SK-N-SH (cell line): ENCODE measurements around the gene SHTN1. TPM values are rescaled to one million over a fixed set of nuclear protein-coding genes. Genes with fewer than 3 reads are reported as not detected.
A peak's percentile ranks its signal among the peaks of the same experiment; 100 is the strongest.

Source experiments
- CTCF ChIA-PET: fragments of 300-600, 350-600 bp; formaldehyde crosslinking; extraction: SDS; loops from one replicate; lab custom pipeline; 2021; lab: Yijun Ruan, JAX
- POLR2A ChIA-PET: fragments of 350-600 bp; sonication (Branson Sonifier 250); formaldehyde crosslinking; extraction: SDS; loops from one replicate; lab custom pipeline; 2020; ENCODE audit warnings: antibody characterized with exemption, inconsistent platforms; lab: Yijun Ruan, JAX
- DNase-seq: peaks from one replicate; pipeline ENCODE4 v3.0.0; 2012
- H2AFZ ChIP-seq: fragments of 200-600 bp; sonication (generic); 2 replicates; pipeline ENCODE4 v1.8.1; 2016; ENCODE audit warnings: antibody characterized with exemption, mild to moderate bottlenecking, low read depth
- H3F3A ChIP-seq: fragments of 200-600 bp; sonication (generic); replicated peaks from 2 replicates; pipeline ENCODE3; 2016; ENCODE audit warnings: antibody characterized with exemption, mild to moderate bottlenecking; ENCODE audit not compliant: insufficient read depth
- H3K27ac ChIP-seq, 2 experiments: fragments of 200-500 bp in 1 of 2; fragments of 200-600 bp in 1 of 2; sonication (Bioruptor generic) in 1 of 2; sonication (generic), shearing (Covaris generic) in 1 of 2; 2 replicates each; pipeline versions ENCODE4 v1.5.1 to v1.6.1; 2014 to 2016; ENCODE audit warnings: low read depth in 2 of 2, inconsistent platforms in 1 of 2, low read length in 1 of 2, mild to moderate bottlenecking in 1 of 2, mixed read lengths in 1 of 2
- H3K27me3 ChIP-seq: fragments of 200-600 bp; sonication (generic), shearing (Covaris generic); 2 replicates; pipeline ENCODE4 v1.6.1; 2016; ENCODE audit warnings: mixed run types; ENCODE audit not compliant: insufficient read depth
- H3K36me3 ChIP-seq, 2 experiments: fragments of 200-500 bp in 1 of 2; fragments of 200-600 bp in 1 of 2; sonication (Bioruptor generic) in 1 of 2; sonication (generic) in 1 of 2; replicated peaks in 1 of 2; 2 replicates each; pipeline versions ENCODE3 to v1.5.1; 2014 to 2016; ENCODE audit warnings: low read length in 1 of 2, mild to moderate bottlenecking in 1 of 2; ENCODE audit not compliant: insufficient read depth in 2 of 2, control insufficient read depth in 1 of 2
- H3K4me1 ChIP-seq, 2 experiments: fragments of 200-500 bp in 1 of 2; fragments of 200-600 bp in 1 of 2; sonication (Bioruptor generic) in 1 of 2; sonication (generic), shearing (Covaris generic) in 1 of 2; 2 replicates each; pipeline versions ENCODE4 v1.5.1 to v1.6.1; 2014 to 2016; ENCODE audit warnings: low read depth in 1 of 2, low read length in 1 of 2, mixed run types in 1 of 2; ENCODE audit not compliant: insufficient read depth in 2 of 2, control insufficient read depth in 1 of 2
- H3K4me2 ChIP-seq: fragments of 200-600 bp; sonication (generic), shearing (Covaris generic); 2 replicates; pipeline ENCODE4 v1.6.1; 2017; ENCODE audit warnings: mixed run types
- H3K4me3 ChIP-seq, 2 experiments: fragments of 200-500 bp in 1 of 2; fragments of 200-600 bp in 1 of 2; sonication (Bioruptor generic) in 1 of 2; sonication (generic), shearing (Covaris generic) in 1 of 2; 2 replicates each; pipeline versions ENCODE4 v1.5.1 to v1.8.1; 2014 to 2016; ENCODE audit warnings: low read depth in 2 of 2, inconsistent platforms in 1 of 2, low read length in 1 of 2, mild to moderate bottlenecking in 1 of 2, mixed read lengths in 1 of 2, moderate library complexity in 1 of 2
- H3K79me2 ChIP-seq: fragments of 200-600 bp; sonication (generic); 2 replicates; pipeline ENCODE4 v1.8.1; 2017; ENCODE audit warnings: mild to moderate bottlenecking; ENCODE audit not compliant: insufficient read depth
- H3K9ac ChIP-seq: fragments of 200-600 bp; sonication (generic); 2 replicates; pipeline ENCODE4 v1.6.1; 2017; ENCODE audit warnings: mixed run types
- H3K9me2 ChIP-seq: fragments of 200-600 bp; sonication (generic); 2 replicates; pipeline ENCODE4 v1.6.1; 2017; ENCODE audit warnings: mixed run types
- H3K9me3 ChIP-seq: fragments of 200-600 bp; sonication (generic); 2 replicates; pipeline ENCODE4 v1.6.1; 2017; ENCODE audit warnings: mixed run types, mild to moderate bottlenecking, moderate library complexity
- H4K20me1 ChIP-seq: fragments of 200-600 bp; sonication (generic); 2 replicates; pipeline ENCODE4 v1.6.1; 2017; ENCODE audit warnings: mild to moderate bottlenecking, mixed run types; ENCODE audit not compliant: insufficient read depth
- CTCF ChIP-seq: fragments of 200-600 bp; sonication (generic); IDR thresholded peaks from 2 replicates; pipeline ENCODE4 v1.6.1; 2017; ENCODE audit warnings: antibody characterized with exemption, mild to moderate bottlenecking, moderate library complexity
- EP300 ChIP-seq, 2 experiments: IDR thresholded peaks; 2 replicates each; pipeline versions ENCODE4 v1.4.0 to v1.6.1; 2012; ENCODE audit warnings: borderline replicate concordance in 1 of 2, low read depth in 1 of 2, low read length in 1 of 2
- FOSL2 ChIP-seq: IDR thresholded peaks from 2 replicates; pipeline ENCODE4 v1.4.0; 2012; ENCODE audit warnings: low read depth, mild to moderate bottlenecking, moderate library complexity, borderline replicate concordance
- GABPA ChIP-seq: IDR thresholded peaks from 2 replicates; pipeline ENCODE4 v1.4.0; 2012; ENCODE audit warnings: low read depth, mild to moderate bottlenecking
- IRF3 ChIP-seq: fragments of 150-350 bp; IDR thresholded peaks from 2 replicates; pipeline ENCODE4 v1.6.1; 2016; ENCODE audit warnings: mild to moderate bottlenecking, low read depth, low read length
- MEF2A ChIP-seq: IDR thresholded peaks from 2 replicates; pipeline ENCODE4 v1.4.0; 2012; ENCODE audit warnings: low read depth, borderline replicate concordance
- MXI1 ChIP-seq: IDR thresholded peaks from 2 replicates; pipeline ENCODE4 v1.6.1; 2012; ENCODE audit warnings: mild to moderate bottlenecking, low read depth, low read length, improper control_type of control experiment
- NFIC ChIP-seq: IDR thresholded peaks from 2 replicates; pipeline ENCODE4 v1.4.0; 2012; ENCODE audit warnings: borderline replicate concordance
- PBX3 ChIP-seq: IDR thresholded peaks from 2 replicates; pipeline ENCODE4; 2012
- RAD21 ChIP-seq: IDR thresholded peaks from 2 replicates; pipeline ENCODE4 v1.6.1; 2012; ENCODE audit warnings: mild to moderate bottlenecking, low read length
- RCOR1 ChIP-seq: fragments of 150-350 bp; IDR thresholded peaks from 2 replicates; pipeline ENCODE4 v1.6.1; 2017; ENCODE audit warnings: antibody characterized with exemption, low read length
- RFX5 ChIP-seq: IDR thresholded peaks from 2 replicates; pipeline ENCODE4 v1.6.1; 2012; ENCODE audit warnings: mild to moderate bottlenecking, improper control_type of control experiment, low read length
- RXRA ChIP-seq: IDR thresholded peaks from 2 replicates; pipeline ENCODE4 v1.4.0; 2012; ENCODE audit warnings: low read depth, mild to moderate bottlenecking, borderline replicate concordance
- SMC3 ChIP-seq: IDR thresholded peaks from 2 replicates; pipeline ENCODE4 v1.6.1; 2012; ENCODE audit warnings: low read depth, low read length, improper control_type of control experiment
- YY1 ChIP-seq: IDR thresholded peaks from 2 replicates; pipeline ENCODE4 v1.4.0; 2012; ENCODE audit warnings: low read depth, mild to moderate bottlenecking
- WGBS: methylation state at CpG from one replicate; pipeline ENCODE4 v1.1.6; 2017; ENCODE audit warnings: low lambda C conversion rate; 5-methylcytosine and 5-hydroxymethylcytosine counted together
- polyA plus RNA-seq, 3 experiments: library from polyadenylated mRNA; depleted of rRNA; stranded (reverse); fragments of >200 nt; gene quantifications; 2 replicates each; pipeline ENCODE4 v1.2.3, GENCODE V29; 2012

SHTN1 gene
- polyA plus RNA-seq, 1 of the 3 experiments (the other 2 are of a cell fraction): 5.2 TPM

GRCh38 chr10:117004227-117005025, 561 bp downstream of the SHTN1 start:
- H3K36me3 ChIP-seq: no peaks in the 10 kb centered on the region
- peak; percentile 78 for DNase-seq
- no peak for TF ChIP-seq IRF3
- no peak for TF ChIP-seq PBX3
- no peak for TF ChIP-seq SMC3
- no peak for TF ChIP-seq FOSL2
- TF ChIP-seq YY1: no peak; the same call in 1 of the 2 replicates
- no peak for TF ChIP-seq RXRA
- TF ChIP-seq MXI1: peak; percentile 35; the same call in 1 of the 2 replicates
- no peak for TF ChIP-seq MEF2A
- no peak for TF ChIP-seq RFX5
- TF ChIP-seq GABPA: 0 out of 2 replicates have a peak, but pooled peaks have one; percentile 1
- no peak for TF ChIP-seq RAD21
- TF ChIP-seq, all 33 proteins: peak for 2
- peaks cover 7% of the 10 kb centered on the region; the same call in 1 of the 2 replicates for H4K20me1 ChIP-seq
- peaks cover 37% of the 10 kb centered on the region; the same call in 1 of the 2 replicates for H3K79me2 ChIP-seq
- WGBS: 33% methylated on average over 12 of the region's 47 CpGs
- CTCF ChIA-PET: interaction anchor here (0.6 to 1.5 kb wide), 8 partner anchors 10 to 377 kb away, joined by 3 to 6 read pairs (median 3); no protein-coding TSS in a partner anchor
- POLR2A ChIA-PET: interaction anchor here (1.7 to 1.8 kb wide), 2 partner anchors 27 to 155 kb away, joined by 3 to 4 read pairs; partner anchors contain the start of gene ENO4
- peak overlapping the region; percentile 92 for H3K4me2 ChIP-seq
- H2AFZ ChIP-seq: peak overlapping the region; percentile 98
- peaks cover 10% of the 10 kb centered on the region for H3F3A ChIP-seq
- H3K9me2 ChIP-seq: no peaks in the 10 kb centered on the region
- H3K9me3 ChIP-seq: no peaks in the 10 kb centered on the region
- H3K27me3 ChIP-seq: no peaks in the 10 kb centered on the region
- peak overlapping the region; percentile 92 to 99 for H3K4me3 ChIP-seq
- H3K9ac ChIP-seq: peak overlapping the region; percentile 93
- H3K4me1 ChIP-seq: peaks cover 7 to 9% of the 10 kb centered on the region in 2 experiments; a peak in 3 of 4 replicates
- H3K27ac ChIP-seq: peak overlapping the region; percentile 45 to 64; a peak in 3 of 4 replicates

- Histone ChIP-seq H3K79me2 (peaks cover 46% of the 10 kb centered on the region), H3K36me3 (no peaks in the 10 kb centered on the region), H2AFZ (no peak overlapping the region), H3K4me1 (peaks cover 7 to 9% of the 10 kb centered on the region in 2 experiments; a peak in 3 of 4 replicates), H3K27ac (no peak overlapping the region), H3K27me3 (no peaks in the 10 kb centered on the region), H3K9me3 (no peaks in the 10 kb centered on the region), H3K9me2 (no peaks in the 10 kb centered on the region), H3K4me3 (no peak overlapping the region), H4K20me1 (peaks cover 11% of the 10 kb centered on the region; the same call in 1 of the 2 replicates), H3K9ac (no peak overlapping the region), H3K4me2 (no peak overlapping the region), H3F3A (peaks cover 10% of the 10 kb centered on the region)
- TF ChIP-seq CTCF: no peak
- TF ChIP-seq RCOR1: no peak
- no peak for TF ChIP-seq NFIC
- no peak for TF ChIP-seq EP300 (IDR thresholded peaks at IDR 0.05; ENCODE audit: borderline replicate concordance in 1 of 2, low read depth in 1 of 2, low read length in 1 of 2)
- DNase-seq: no peak
- WGBS: 87% methylated on average over 6 of the region's 6 CpGs
- POLR2A ChIA-PET: no interaction called here
- CTCF ChIA-PET: interaction anchor here (1.1 kb wide), 1 partner anchor 171 kb away, joined by 3 read pairs; no protein-coding TSS in a partner anchor
These were observed 1.7 kb downstream of the SHTN1 start for GRCh38 chr10:117003336-117003735.
